K562 (cell line): ENCODE data around the gene RABEPK. TPM values are rescaled to one million over a fixed set of nuclear protein-coding genes. Genes with fewer than 3 reads are reported as not detected.

Experiments
- ATF6 ChIP-seq: sonication (generic); formaldehyde crosslinking; IDR thresholded peaks from 2 replicates; pipeline ENCODE4 v1.4.0; 2020; ENCODE audit warnings: mild to moderate bottlenecking, missing genetic modification reagents
- DACH1 ChIP-seq: fragments of 450-650 bp; IDR thresholded peaks from 2 replicates; pipeline ENCODE4 v1.6.1; 2018; ENCODE audit not compliant: partially characterized antibody
- DMBX1 ChIP-seq: fragments of 250-450 bp; sonication (Bioruptor Pico); IDR thresholded peaks from 2 replicates; pipeline ENCODE4 v1.8.0; 2022; ENCODE audit warnings: inconsistent platforms, mild to moderate bottlenecking, moderate library complexity, borderline replicate concordance
- ELK3 ChIP-seq: fragments of 450-650 bp; formaldehyde crosslinking; IDR thresholded peaks from 2 replicates; pipeline ENCODE4 v1.4.0; 2020; ENCODE audit warnings: mild to moderate bottlenecking
- EWSR1 ChIP-seq: fragments of 450-650 bp; IDR thresholded peaks from 2 replicates; pipeline ENCODE4 v1.6.1; 2018; ENCODE audit warnings: borderline replicate concordance, mild to moderate bottlenecking, low read depth, moderate library complexity; ENCODE audit not compliant: partially characterized antibody
- FOXK2 ChIP-seq, 2 experiments: fragments of 450-650 bp; IDR thresholded peaks in 1 of 2; conservative IDR thresholded peaks in 1 of 2; 2 replicates each; pipeline ENCODE4 v1.6.1; 2016; ENCODE audit warnings: low read depth in 2 of 2, mild to moderate bottlenecking in 1 of 2
- KDM5B ChIP-seq: fragments of 200-600 bp; sonication (generic); IDR thresholded peaks from 2 replicates; pipeline ENCODE4 v1.6.1; 2012; ENCODE audit warnings: low read depth, mild to moderate bottlenecking, moderate library complexity, low read length, control low read depth, inconsistent platforms; ENCODE audit not compliant: insufficient replicate concordance
- MCM3 ChIP-seq: fragments of 450-650 bp; IDR thresholded peaks from 2 replicates; pipeline ENCODE4 v1.6.1; 2016
- MEF2D ChIP-seq: conservative IDR thresholded peaks from 2 replicates; pipeline ENCODE4 v1.6.1; 2016; ENCODE audit warnings: low read depth, missing genetic modification characterization, missing compliant biosample characterization
- MYNN ChIP-seq, 2 experiments: sonication (generic); formaldehyde crosslinking in 1 of 2; IDR thresholded peaks; 2 replicates each; pipeline versions ENCODE4 v1.5.0 to v1.6.1; 2016 to 2020; ENCODE audit warnings: antibody characterized with exemption in 1 of 2, missing genetic modification reagents in 1 of 2
- NCOA4 ChIP-seq: fragments of 450-650 bp; IDR thresholded peaks from 2 replicates; pipeline ENCODE4 v1.6.1; 2018; ENCODE audit warnings: mild to moderate bottlenecking; ENCODE audit not compliant: partially characterized antibody
- PATZ1 ChIP-seq: fragments of 250-450 bp; sonication (Bioruptor Pico); IDR thresholded peaks from 2 replicates; pipeline ENCODE4 v1.5.0; 2020; ENCODE audit warnings: mild to moderate bottlenecking, borderline replicate concordance
- PHB ChIP-seq: fragments of 250-450 bp; sonication (Bioruptor Pico); IDR thresholded peaks from 2 replicates; pipeline ENCODE4 v1.5.0; 2021
- POLR2AphosphoS5 ChIP-seq: IDR thresholded peaks from 2 replicates; pipeline ENCODE4 v1.6.1; 2011; ENCODE audit warnings: mild to moderate bottlenecking, low read depth, low read length, moderate library complexity; ENCODE audit not compliant: control insufficient read depth, insufficient read depth
- PTTG1 ChIP-seq: fragments of 450-650 bp; IDR thresholded peaks from 2 replicates; pipeline ENCODE4 v1.6.1; 2016; ENCODE audit warnings: low read depth, mild to moderate bottlenecking, missing genetic modification characterization, missing compliant biosample characterization
- SMAD3 ChIP-seq: fragments of 450-650 bp; formaldehyde crosslinking; conservative IDR thresholded peaks from 2 replicates; pipeline ENCODE4 v1.4.0; 2020; ENCODE audit warnings: mild to moderate bottlenecking
- SP2 ChIP-seq: IDR thresholded peaks from 2 replicates; pipeline ENCODE4 v1.6.1; 2011; ENCODE audit warnings: mild to moderate bottlenecking, low read depth, low read length, moderate library complexity; ENCODE audit not compliant: poor library complexity, severe bottlenecking; ENCODE audit errors: extremely low read depth
- TCF3 ChIP-seq: sonication (generic); formaldehyde crosslinking; IDR thresholded peaks from 2 replicates; pipeline ENCODE4 v1.4.0; 2020; ENCODE audit warnings: mild to moderate bottlenecking, missing genetic modification reagents
- ZNF12 ChIP-seq: sonication (generic); formaldehyde crosslinking; IDR thresholded peaks from 2 replicates; pipeline ENCODE4 v1.4.0; 2020; ENCODE audit warnings: mild to moderate bottlenecking, missing genetic modification reagents
- ZNF740 ChIP-seq, 3 experiments: fragments of 200-800 bp in 1 of 3; sonication (Bioruptor generic) in 1 of 3; sonication (generic) in 1 of 3; formaldehyde crosslinking in 1 of 3; IDR thresholded peaks; 2 replicates each; pipeline versions ENCODE4 v1.6.1 to v1.8.0; 2016 to 2022; ENCODE audit warnings: mild to moderate bottlenecking in 2 of 3, missing compliant biosample characterization in 2 of 3, missing genetic modification characterization in 2 of 3, missing genetic modification reagents in 1 of 3
- polyA plus RNA-seq, 8 experiments: library from polyadenylated mRNA; depleted of rRNA in 4 of 8; stranded (reverse) in 5 of 8; unstranded in 3 of 8; fragments of >200 nt; fragmentation: Nextera tagmentation in 2 of 8; fragmentation: Illumina TruSeq in 1 of 8; extraction: Ambion mirVana in 2 of 8; extraction: Trizol in 1 of 8; gene quantifications; 2 replicates each; pipeline versions ENCODE4 v1.2.1 to v1.2.3, GENCODE V29; 2011 to 2014; ENCODE audit warnings: inconsistent platforms in 1 of 8, missing spikeins in 1 of 8
- total RNA-seq, 7 experiments: library from RNA; depleted of rRNA in 6 of 7; stranded (reverse); fragments of >200 nt in 6 of 7; fragmentation: Illumina TruSeq in 2 of 7; extraction: Trizol in 2 of 7; gene quantifications; 2 replicates each; pipeline versions ENCODE4 v1.2.1 to v1.2.3, GENCODE V29; 2011 to 2021; ENCODE audit warnings: low replicate concordance in 1 of 7

Gene RABEPK
- total and polyA plus RNA-seq, 9 of the 15 experiments (the other 6 are each of a cell fraction or from before 2014, with no cell fraction given): 38.3 to 113 (median 52.8) TPM

- TF ChIP-seq ELK3 (CRISPR knock-in tag) (no peak), PTTG1 (tag) (peak; percentile 81), ATF6 (CRISPR knock-in tag) (no peak), FOXK2 (conservative IDR thresholded peaks at IDR 0.05 in 1 of 2, IDR thresholded peaks at IDR 0.05 in 1 of 2; ENCODE audit: low read depth in 2 of 2) (no peak), PATZ1 (CRISPR knock-in tag) (no peak), ZNF12 (CRISPR knock-in tag) (peak; percentile 60; the same call in 1 of the 2 replicates), POLR2AphosphoS5 (no peak), DACH1 (no peak), SP2 (no peak), PHB (0 out of 2 replicates have a peak, but pooled peaks have one; percentile 37), DMBX1 (CRISPR knock-in tag) (peak; percentile 63), ZNF740 (CRISPR knock-in tag; IDR thresholded peaks at IDR 0.05) (no peak), ZNF740 (tag; IDR thresholded peaks at IDR 0.05) (no peak), TCF3 (CRISPR knock-in tag) (no peak), EWSR1 (no peak), MYNN (IDR thresholded peaks at IDR 0.05) (no peak), MYNN (CRISPR knock-in tag; IDR thresholded peaks at IDR 0.05) (no peak), MCM3 (no peak), MEF2D (tag) (peak; percentile 37; the same call in 1 of the 2 replicates), SMAD3 (CRISPR knock-in tag) (peak; percentile 61; the same call in 1 of the 2 replicates), KDM5B (peak; percentile 56), NCOA4 (no peak)
These were observed 41.8 kb downstream of the RABEPK start (continued) for GRCh38 chr9:125241863-125242739.
